Naive thymus-derived CD8-positive, alpha-beta T cell (primary cell): ENCODE results near the gene PFKL. TPM values are rescaled to one million over a fixed set of nuclear protein-coding genes. Genes with fewer than 3 reads are reported as not detected.

ENCODE experiments used
- ATAC-seq, 2 donors: fragments of 150-1000 bp; cut with Tn5 transposase in 1 of 2; sonication (Bioruptor Pico), chemical (Tn5 transposase) in 1 of 2; 1 replicate in 1 of 2; 2 replicates in 1 of 2; pipeline ENCODE4 v1.10.0; 2021; ENCODE audit warnings: mild to moderate bottlenecking in 2 of 2, moderate library complexity in 2 of 2
- POLR2A ChIA-PET: fragments of 350-600 bp; sonication (Branson Sonifier 250); formaldehyde crosslinking; loops from one replicate; lab custom pipeline; 2021; ENCODE audit warnings: antibody characterized with exemption; lab: Charles Lee
- DNase-seq, 10 donors: peaks; one replicate each; pipeline versions ENCODE4 v3.0.0 to v3.0.0-alpha.2; 2020 to 2022
- H3K27ac Mint-ChIP-seq, 10 donors: one replicate each; pipeline ENCODE4 v1.8.0; 2020 to 2022; ENCODE audit warnings: mild to moderate bottlenecking in 10 of 10, mixed read lengths in 10 of 10, moderate library complexity in 4 of 10, inconsistent platforms in 1 of 10
- H3K27me3 Mint-ChIP-seq, 5 donors: one replicate each; pipeline ENCODE4 v1.8.0; 2021 to 2022; ENCODE audit warnings: mixed read lengths in 5 of 5
- H3K36me3 Mint-ChIP-seq, 3 donors: one replicate each; pipeline ENCODE4 v1.8.0; 2020 to 2022; ENCODE audit warnings: mixed read lengths in 3 of 3, mild to moderate bottlenecking in 2 of 3, inconsistent platforms in 1 of 3
- H3K4me1 Mint-ChIP-seq, 4 donors: one replicate each; pipeline ENCODE4 v1.8.0; 2021 to 2022; ENCODE audit warnings: mixed read lengths in 4 of 4
- H3K4me3 Mint-ChIP-seq, 10 donors: one replicate each; pipeline ENCODE4 v1.8.0; 2020 to 2022; ENCODE audit warnings: mild to moderate bottlenecking in 10 of 10, mixed read lengths in 10 of 10, moderate library complexity in 6 of 10, inconsistent platforms in 1 of 10
- H3K9me3 Mint-ChIP-seq, 9 donors: one replicate each; pipeline ENCODE4 v1.8.0; 2020 to 2022; ENCODE audit warnings: mixed read lengths in 9 of 9, mild to moderate bottlenecking in 3 of 9, inconsistent platforms in 1 of 9, moderate library complexity in 1 of 9
- polyA plus RNA-seq, 3 donors: library from polyadenylated mRNA; unstranded; fragments of 300-500 nt; fragmentation: Illumina TruSeq; gene quantifications; one replicate each; pipeline ENCODE4 v1.2.3, GENCODE V29; 2021
- total RNA-seq, 8 experiments: library from RNA in 2 of 8; stranded (reverse) in 2 of 8; gene quantifications; one replicate each; pipeline ENCODE4 v1.2.3 and lab custom pipeline; 2021 to 2026

Gene PFKL
- total and polyA plus RNA-seq, 5 experiments from 2014 or later = 63.2 to 125 (median 79.5) TPM

GRCh38 chr21:44349847-44350772 lies 50.3 kb downstream of the PFKL start:
- Mint-ChIP-seq H3K27me3 (peaks cover 0 to 15% (median 0%) of the 10 kb centered on the region in 5 donors), H3K27ac (no peak overlapping the region), H3K36me3 (no peaks in the 10 kb centered on the region), H3K4me1 (peaks cover 14 to 42% (median 35%) of the 10 kb centered on the region in 4 donors), H3K4me3 (peak overlapping the region in 1 of 10 donors; percentile 44), H3K9me3 (no peaks in the 10 kb centered on the region)
- ATAC-seq (no peak), DNase-seq (peak in 1 of 10 donors; percentile 57)
- POLR2A ChIA-PET = no interaction called here

GRCh38 chr21:44350773-44351481 lies 51.1 kb downstream of the PFKL start:
- Mint-ChIP-seq H3K27ac (no peak overlapping the region), H3K4me1 (peaks cover 20 to 49% (median 42%) of the 10 kb centered on the region in 4 donors), H3K9me3 (no peaks in the 10 kb centered on the region), H3K4me3 (peak overlapping the region in 4 of 10 donors; percentile 11 to 74 (median 42)), H3K27me3 (peaks cover 0 to 15% (median 0%) of the 10 kb centered on the region in 5 donors), H3K36me3 (no peaks in the 10 kb centered on the region)
- ATAC-seq (no peak), DNase-seq (peak in 1 of 10 donors; percentile 52)
- POLR2A ChIA-PET = no interaction called here

- H3K9me3 Mint-ChIP-seq = no peaks in the 10 kb centered on the region
- POLR2A ChIA-PET = interaction anchor here (0.6 to 2.1 kb wide), 3 partner anchors 8 to 42 kb away, joined by 3 to 7 read pairs (median 3); no protein-coding TSS in a partner anchor
- no peaks in the 10 kb centered on the region for H3K36me3 Mint-ChIP-seq
- H3K4me3 Mint-ChIP-seq = peak overlapping the region in 7 of 10 donors; percentile 4 to 88 (median 74)
- H3K27me3 Mint-ChIP-seq = peaks cover 0 to 15% (median 0%) of the 10 kb centered on the region in 5 donors
- H3K27ac Mint-ChIP-seq = no peak overlapping the region
- peaks cover 23 to 56% (median 49%) of the 10 kb centered on the region in 4 donors for H3K4me1 Mint-ChIP-seq
- no peak for ATAC-seq
- DNase-seq = peak in 1 of 10 donors; percentile 34
These were observed 51.8 kb downstream of the PFKL start for GRCh38 chr21:44351535-44352252.

GRCh38 chr21:44352253-44352860 lies 52.5 kb downstream of the PFKL start:
- peak in 1 of 10 donors; percentile 61 for DNase-seq
- ATAC-seq = no peak
- Mint-ChIP-seq H3K9me3 (no peaks in the 10 kb centered on the region), H3K4me3 (peak overlapping the region; percentile 12 to 92 (median 83)), H3K27ac (peak overlapping the region in 2 of 10 donors; percentile 60 to 75), H3K4me1 (peaks cover 23 to 57% (median 50%) of the 10 kb centered on the region in 4 donors), H3K36me3 (no peaks in the 10 kb centered on the region), H3K27me3 (peaks cover 0 to 15% (median 0%) of the 10 kb centered on the region in 5 donors)
- POLR2A ChIA-PET = interaction anchor here (0.6 to 2.1 kb wide), 3 partner anchors 8 to 41 kb away, joined by 3 to 7 read pairs (median 3); no protein-coding TSS in a partner anchor

- H3K36me3 Mint-ChIP-seq = no peaks in the 10 kb centered on the region
- DNase-seq (peak in 8 of 10 donors; percentile 15 to 64 (median 44)), ATAC-seq (peak; percentile 90 to 91)
- H3K27me3 Mint-ChIP-seq = peaks cover 0 to 15% (median 0%) of the 10 kb centered on the region in 5 donors
- H3K4me3 Mint-ChIP-seq = peak within 1 kb of the TSS; percentile 69 to 92 (median 83)
- POLR2A ChIA-PET = interaction anchor here (0.7 to 3.5 kb wide), 4 partner anchors 10 to 330 kb away, joined by 3 to 26 read pairs (median 5); partner anchors contain the start of gene CFAP410
- peak within 1 kb of the TSS; percentile 20 to 86 (median 76) for H3K27ac Mint-ChIP-seq
- H3K9me3 Mint-ChIP-seq = no peaks in the 10 kb centered on the region
- H3K4me1 Mint-ChIP-seq = peaks cover 23 to 56% (median 50%) of the 10 kb centered on the region in 4 donors
These were observed 53.5 kb downstream of the PFKL start, which contains the start of gene TRPM2 for GRCh38 chr21:44353191-44353970. Gene TRPM2, plus strand, starts transcription at chr21:44353621. Its CDS starts 80 bp downstream, at chr21:44353701.

- H3K27me3 Mint-ChIP-seq = peaks cover 0 to 15% (median 0%) of the 10 kb centered on the region in 5 donors
- H3K4me1 Mint-ChIP-seq = peaks cover 23 to 60% (median 49%) of the 10 kb centered on the region in 4 donors
- no peaks in the 10 kb centered on the region for H3K36me3 Mint-ChIP-seq
- H3K27ac Mint-ChIP-seq = peak overlapping the region in 5 of 10 donors; percentile 22 to 81 (median 60)
- H3K9me3 Mint-ChIP-seq = no peaks in the 10 kb centered on the region
- DNase-seq (peak in 1 of 10 donors; percentile 14), ATAC-seq (no peak)
- peak overlapping the region; percentile 69 to 92 (median 83) for H3K4me3 Mint-ChIP-seq
- POLR2A ChIA-PET = interaction anchor here (0.6 to 3.5 kb wide), 2 partner anchors 14 to 1360 kb away, joined by 3 to 26 read pairs; partner anchors contain the start of gene CFAP410
These were observed 54.1 kb downstream of the PFKL start for GRCh38 chr21:44354001-44354405.

GRCh38 chr21:44354775-44355771 lies 55.2 kb downstream of the PFKL start:
- peak overlapping the region in 8 of 10 donors; percentile 3 to 81 (median 57) for H3K27ac Mint-ChIP-seq
- H3K4me1 Mint-ChIP-seq = peaks cover 23 to 62% (median 51%) of the 10 kb centered on the region in 4 donors
- POLR2A ChIA-PET = interaction anchor here (0.6 to 3.5 kb wide), 2 partner anchors 15 to 1359 kb away, joined by 3 to 26 read pairs; partner anchors contain the start of gene CFAP410
- H3K9me3 Mint-ChIP-seq = no peaks in the 10 kb centered on the region
- no peaks in the 10 kb centered on the region for H3K36me3 Mint-ChIP-seq
- ATAC-seq (peak in 1 of 2 donors; percentile 49), DNase-seq (peak in 4 of 10 donors; percentile 22 to 65 (median 32))
- H3K4me3 Mint-ChIP-seq = peak overlapping the region; percentile 47 to 88 (median 82)
- H3K27me3 Mint-ChIP-seq = peaks cover 0 to 15% (median 0%) of the 10 kb centered on the region in 5 donors

- H3K4me1 Mint-ChIP-seq = peaks cover 25 to 65% (median 53%) of the 10 kb centered on the region in 4 donors
- no peak overlapping the region for H3K27ac Mint-ChIP-seq
- no peaks in the 10 kb centered on the region for H3K9me3 Mint-ChIP-seq
- ATAC-seq = no peak
- POLR2A ChIA-PET = interaction anchor here (3.5 kb wide), 1 partner anchor 16 kb away, joined by 26 read pairs; the partner anchor contains the start of gene CFAP410
- peak in 1 of 10 donors; percentile 16 for DNase-seq
- peak overlapping the region in 1 of 10 donors; percentile 8 for H3K4me3 Mint-ChIP-seq
- no peaks in the 10 kb centered on the region for H3K36me3 Mint-ChIP-seq
- H3K27me3 Mint-ChIP-seq = peaks cover 0 to 11% (median 0%) of the 10 kb centered on the region in 5 donors
These were observed 56.3 kb downstream of the PFKL start for GRCh38 chr21:44356160-44356559.

- POLR2A ChIA-PET = no interaction called here
- no peaks in the 10 kb centered on the region for H3K9me3 Mint-ChIP-seq
- no peak overlapping the region for H3K27ac Mint-ChIP-seq
- H3K27me3 Mint-ChIP-seq = peaks cover 0 to 8% (median 0%) of the 10 kb centered on the region in 5 donors
- DNase-seq (peak in 1 of 10 donors; percentile 27), ATAC-seq (no peak)
- peaks cover 25 to 61% (median 52%) of the 10 kb centered on the region in 4 donors for H3K4me1 Mint-ChIP-seq
- peak overlapping the region in 1 of 10 donors; percentile 37 for H3K4me3 Mint-ChIP-seq
- H3K36me3 Mint-ChIP-seq = no peaks in the 10 kb centered on the region
These were observed 56.8 kb downstream of the PFKL start for GRCh38 chr21:44356636-44357035.
